ENCODE measurements around the gene FAM20C. TPM values are rescaled to one million over a fixed set of nuclear protein-coding genes. Genes with fewer than 3 reads are reported as not detected.

The FAM20C gene
- total RNA-seq, 2 donors from 2014 or later: 18.5 to 18.9 TPM

- Histone ChIP-seq H3K27me3 (no peaks in the 10 kb centered on the region), H3K9ac (ENCODE audit: low read depth in 2 of 2, low read length in 2 of 2) (no peak overlapping the region), H3K4me3 (no peak overlapping the region), H3K36me3 (no peaks in the 10 kb centered on the region), H3K4me1 (peaks cover 2% of the 10 kb centered on the region), H3K9me3 (no peaks in the 10 kb centered on the region), H3K27ac (no peak overlapping the region)
- intact Hi-C loops (cut with DNase I): no loop called here
- no peak for DNase-seq
- TF ChIP-seq CTCF (IDR thresholded peaks at IDR 0.05): no peak
Measured at GRCh38 chr7:299628-300027, 107.3 kb downstream of the FAM20C start.

DNA sequence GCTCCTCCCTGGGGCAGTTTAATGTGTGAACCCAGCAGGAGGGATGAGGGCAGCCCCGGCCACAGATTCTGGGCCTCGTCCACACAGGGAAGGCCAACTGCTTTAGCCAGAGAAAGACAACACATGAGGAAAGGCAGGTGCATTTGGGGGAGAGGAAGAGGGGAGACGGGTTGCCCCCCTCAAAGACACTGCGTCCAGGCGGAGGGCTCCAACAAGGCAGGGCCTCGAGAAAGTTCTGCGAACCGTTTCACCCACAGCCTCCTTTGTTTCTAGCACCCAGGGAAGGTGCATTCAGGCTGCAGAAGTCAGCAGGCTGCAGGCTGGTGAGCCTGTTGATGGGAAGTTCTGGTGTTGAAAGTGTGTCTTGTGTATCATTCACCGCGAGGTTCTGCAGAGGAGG is 107.7 kb downstream of the FAM20C start:
- H3K27me3 ChIP-seq: no peaks in the 10 kb centered on the region
- H3K27ac ChIP-seq: no peak overlapping the region
- no peak for TF ChIP-seq CTCF (IDR thresholded peaks at IDR 0.05)
- intact Hi-C loops (cut with DNase I): no loop called here
- DNase-seq: no peak
- H3K9ac ChIP-seq (ENCODE audit: low read depth in 2 of 2, low read length in 2 of 2): no peak overlapping the region
- H3K36me3 ChIP-seq: no peaks in the 10 kb centered on the region
- no peak overlapping the region for H3K4me3 ChIP-seq
- no peaks in the 10 kb centered on the region for H3K4me1 ChIP-seq
- no peaks in the 10 kb centered on the region for H3K9me3 ChIP-seq

GRCh38 chr7:300546-301290 is 108.3 kb downstream of the FAM20C start:
- Histone ChIP-seq H3K9ac (ENCODE audit: low read depth in 2 of 2, low read length in 2 of 2) (no peak overlapping the region), H3K27ac (no peak overlapping the region), H3K4me1 (no peaks in the 10 kb centered on the region), H3K9me3 (no peaks in the 10 kb centered on the region), H3K36me3 (no peaks in the 10 kb centered on the region), H3K4me3 (no peak overlapping the region), H3K27me3 (no peaks in the 10 kb centered on the region)
- intact Hi-C loops (cut with DNase I): no loop called here
- no peak for TF ChIP-seq CTCF (IDR thresholded peaks at IDR 0.05)
- DNase-seq: no peak

DNA sequence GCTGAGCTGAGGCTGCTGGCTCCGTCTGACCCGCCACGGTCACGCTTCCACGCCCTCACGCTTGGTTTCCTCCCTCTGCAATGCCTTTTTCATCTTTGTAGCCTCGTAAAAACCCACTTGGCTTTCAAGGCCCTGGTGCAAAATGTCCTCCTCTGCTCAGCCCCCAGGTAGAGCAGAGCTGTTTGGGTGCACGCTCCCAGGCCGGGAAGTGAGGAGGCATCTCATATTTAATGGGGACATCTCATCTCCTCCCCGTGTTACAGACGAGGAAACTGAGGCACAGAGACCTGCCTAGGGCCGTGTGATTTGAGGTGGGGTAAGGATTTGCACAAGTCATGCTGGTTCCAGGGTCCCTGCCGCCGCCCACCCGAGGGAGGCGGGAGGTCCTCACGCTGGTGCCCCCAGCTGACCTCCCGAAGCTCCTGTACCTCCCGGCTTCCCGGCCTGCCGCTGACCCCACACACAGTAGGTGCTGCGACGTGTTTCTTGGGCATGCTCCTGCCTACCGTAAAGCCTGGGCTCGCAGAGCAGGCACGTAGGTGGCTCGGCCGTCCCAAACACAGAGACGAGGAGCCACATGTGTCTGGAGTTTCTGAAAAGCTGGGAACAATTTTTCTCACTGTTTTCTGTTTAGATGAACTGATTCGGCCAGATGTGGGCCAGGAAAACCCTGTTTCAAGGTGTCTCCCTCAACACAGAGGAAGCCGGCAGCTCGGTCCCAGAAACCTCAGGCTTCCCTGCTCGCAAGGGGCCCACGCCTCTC is 109.1 kb downstream of the FAM20C start:
- Histone ChIP-seq H3K4me3 (no peak overlapping the region), H3K27me3 (no peaks in the 10 kb centered on the region), H3K4me1 (no peaks in the 10 kb centered on the region), H3K27ac (no peak overlapping the region), H3K36me3 (no peaks in the 10 kb centered on the region), H3K9me3 (no peaks in the 10 kb centered on the region), H3K9ac (ENCODE audit: low read depth in 2 of 2, low read length in 2 of 2) (no peak overlapping the region)
- intact Hi-C loops (cut with DNase I): no loop called here
- no peak for DNase-seq
- no peak for TF ChIP-seq CTCF (IDR thresholded peaks at IDR 0.05)

- TF ChIP-seq CTCF (IDR thresholded peaks at IDR 0.05): no peak
Measured at GRCh38 chr7:302054-302992, 110.0 kb downstream of the FAM20C start.

More at GRCh38 chr7:302054-302992, 110.0 kb downstream of the FAM20C start:
- Histone ChIP-seq H3K27ac (no peak overlapping the region), H3K9me3 (no peaks in the 10 kb centered on the region), H3K36me3 (no peaks in the 10 kb centered on the region), H3K4me3 (no peak overlapping the region), H3K27me3 (no peaks in the 10 kb centered on the region), H3K4me1 (no peaks in the 10 kb centered on the region), H3K9ac (ENCODE audit: low read depth in 2 of 2, low read length in 2 of 2) (no peak overlapping the region)
- DNase-seq: no peak
- intact Hi-C loops (cut with DNase I): no loop called here
